ENCODE measurements around the gene FSD1. TPM values are rescaled to one million over a fixed set of nuclear protein-coding genes. Genes with fewer than 3 reads are reported as not detected.

The FSD1 gene
- total RNA-seq, 2 experiments from 2014 or later, result 26.7 to 27.7 TPM

- ChIA-PET POLR2A (no interaction called here), CTCF (no interaction called here)
- Mint-ChIP-seq H3K36me3 (ENCODE audit: low read depth) (peaks cover 1% of the 10 kb centered on the region), H3K4me3 (no peak overlapping the region), H3K27me3 (ENCODE audit: low read depth) (peaks cover 2% of the 10 kb centered on the region), H3K27ac (no peak overlapping the region), H3K4me1 (ENCODE audit: low read depth) (no peaks in the 10 kb centered on the region), H3K9me3 (ENCODE audit: insufficient read depth) (no peaks in the 10 kb centered on the region)
- DNase-seq (no peak), ATAC-seq (no peak)
Observed at GRCh38 chr19:4288091-4288777, 16.2 kb upstream of the FSD1 start.

- no peak overlapping the region for H3K27ac Mint-ChIP-seq
- no peaks in the 10 kb centered on the region for H3K4me1 Mint-ChIP-seq (ENCODE audit: low read depth)
- H3K4me3 Mint-ChIP-seq, result no peak overlapping the region
- H3K27me3 Mint-ChIP-seq (ENCODE audit: low read depth), result peaks cover under 1% of the 10 kb centered on the region
- no peaks in the 10 kb centered on the region for H3K9me3 Mint-ChIP-seq (ENCODE audit: insufficient read depth)
- no peak for DNase-seq
- peaks cover 1% of the 10 kb centered on the region for H3K36me3 Mint-ChIP-seq (ENCODE audit: low read depth)
- ChIA-PET CTCF (no interaction called here), POLR2A (no interaction called here)
- no peak for ATAC-seq
Observed at GRCh38 chr19:4291184-4291732, 13.1 kb upstream of the FSD1 start.

- H3K36me3 Mint-ChIP-seq (ENCODE audit: low read depth), result peaks cover 3% of the 10 kb centered on the region
- ChIA-PET CTCF (no interaction called here), POLR2A (no interaction called here)
- H3K4me3 Mint-ChIP-seq, result no peak overlapping the region
- ATAC-seq, result no peak
- no peak for DNase-seq
- H3K9me3 Mint-ChIP-seq (ENCODE audit: insufficient read depth), result no peaks in the 10 kb centered on the region
- no peaks in the 10 kb centered on the region for H3K4me1 Mint-ChIP-seq (ENCODE audit: low read depth)
- H3K27ac Mint-ChIP-seq, result no peak overlapping the region
- H3K27me3 Mint-ChIP-seq (ENCODE audit: low read depth), result no peaks in the 10 kb centered on the region
Observed at GRCh38 chr19:4292515-4292914, 11.9 kb upstream of the FSD1 start.

- H3K4me3 Mint-ChIP-seq, result no peak overlapping the region
- H3K36me3 Mint-ChIP-seq (ENCODE audit: low read depth), result peaks cover 3% of the 10 kb centered on the region
- DNase-seq (no peak), ATAC-seq (no peak)
- H3K27me3 Mint-ChIP-seq (ENCODE audit: low read depth), result no peaks in the 10 kb centered on the region
- no peaks in the 10 kb centered on the region for H3K9me3 Mint-ChIP-seq (ENCODE audit: insufficient read depth)
- H3K27ac Mint-ChIP-seq, result no peak overlapping the region
- POLR2A ChIA-PET, result interaction anchor here (1.2 kb wide), 1 partner anchor 47 kb away, joined by 3 read pairs; the partner anchor contains the start of gene YJU2
- CTCF ChIA-PET, result no interaction called here
- H3K4me1 Mint-ChIP-seq (ENCODE audit: low read depth), result peaks cover 14% of the 10 kb centered on the region
Observed at GRCh38 chr19:4294389-4294788, 10.0 kb upstream of the FSD1 start.

- Mint-ChIP-seq H3K27me3 (ENCODE audit: low read depth) (no peaks in the 10 kb centered on the region), H3K9me3 (ENCODE audit: insufficient read depth) (no peaks in the 10 kb centered on the region), H3K4me1 (ENCODE audit: low read depth) (peaks cover 21% of the 10 kb centered on the region), H3K36me3 (ENCODE audit: low read depth) (peaks cover 1% of the 10 kb centered on the region), H3K27ac (no peak overlapping the region), H3K4me3 (no peak overlapping the region)
- ATAC-seq (no peak), DNase-seq (no peak)
- ChIA-PET CTCF (interaction anchor here (2.0 kb wide), 1 partner anchor 29 kb away, joined by 9 read pairs; no protein-coding TSS in a partner anchor), POLR2A (interaction anchor here (0.6 kb wide), 1 partner anchor 49 kb away, joined by 3 read pairs; the partner anchor contains the start of gene YJU2)
Observed at GRCh38 chr19:4295972-4296771, 8.2 kb upstream of the FSD1 start.

- POLR2A ChIA-PET, result no interaction called here
- no peaks in the 10 kb centered on the region for H3K27me3 Mint-ChIP-seq (ENCODE audit: low read depth)
- CTCF ChIA-PET, result interaction anchor here (1.2 to 1.9 kb wide), 4 partner anchors 31 to 55 kb away, joined by 4 to 10 read pairs (median 4); partner anchors contain the start of gene STAP2
- no peak overlapping the region for H3K4me3 Mint-ChIP-seq
- H3K9me3 Mint-ChIP-seq (ENCODE audit: insufficient read depth), result no peaks in the 10 kb centered on the region
- H3K4me1 Mint-ChIP-seq (ENCODE audit: low read depth), result peaks cover 37% of the 10 kb centered on the region
- ATAC-seq (peak; percentile 50), DNase-seq (peak; percentile 42)
- H3K36me3 Mint-ChIP-seq (ENCODE audit: low read depth), result peaks cover 1% of the 10 kb centered on the region
- peak overlapping the region; percentile 75 for H3K27ac Mint-ChIP-seq
Observed at GRCh38 chr19:4297901-4298809, 6.2 kb upstream of the FSD1 start.

- H3K4me1 Mint-ChIP-seq (ENCODE audit: low read depth), result peaks cover 42% of the 10 kb centered on the region
- DNase-seq (no peak), ATAC-seq (no peak)
- peak overlapping the region; percentile 75 for H3K27ac Mint-ChIP-seq
- no peaks in the 10 kb centered on the region for H3K27me3 Mint-ChIP-seq (ENCODE audit: low read depth)
- H3K36me3 Mint-ChIP-seq (ENCODE audit: low read depth), result peaks cover 1% of the 10 kb centered on the region
- no peak overlapping the region for H3K4me3 Mint-ChIP-seq
- ChIA-PET POLR2A (no interaction called here), CTCF (interaction anchor here (1.2 to 1.9 kb wide), 4 partner anchors 32 to 54 kb away, joined by 4 to 10 read pairs (median 4); partner anchors contain the start of gene STAP2)
- H3K9me3 Mint-ChIP-seq (ENCODE audit: insufficient read depth), result no peaks in the 10 kb centered on the region
Observed at GRCh38 chr19:4298810-4299550, 5.4 kb upstream of the FSD1 start.

GRCh38 chr19:4300589-4300988, 3.8 kb upstream of the FSD1 start:
- ChIA-PET CTCF (no interaction called here), POLR2A (no interaction called here)
- peak overlapping the region; percentile 54 for H3K27ac Mint-ChIP-seq
- H3K36me3 Mint-ChIP-seq (ENCODE audit: low read depth), result peaks cover 1% of the 10 kb centered on the region
- no peaks in the 10 kb centered on the region for H3K9me3 Mint-ChIP-seq (ENCODE audit: insufficient read depth)
- DNase-seq (no peak), ATAC-seq (no peak)
- H3K4me3 Mint-ChIP-seq, result peak overlapping the region; percentile 32
- H3K4me1 Mint-ChIP-seq (ENCODE audit: low read depth), result peaks cover 50% of the 10 kb centered on the region
- H3K27me3 Mint-ChIP-seq (ENCODE audit: low read depth), result no peaks in the 10 kb centered on the region

- ChIA-PET POLR2A (interaction anchor here (0.6 to 1.7 kb wide), 4 partner anchors 41 to 105 kb away, joined by 3 to 4 read pairs (median 4); partner anchors contain the start of gene YJU2), CTCF (interaction anchor here (0.9 to 1.7 kb wide), 4 partner anchors 35 to 99 kb away, joined by 3 to 7 read pairs (median 4); partner anchors contain the start of genes MPND and SH3GL1)
- H3K36me3 Mint-ChIP-seq (ENCODE audit: low read depth), result peaks cover 1% of the 10 kb centered on the region
- H3K4me1 Mint-ChIP-seq (ENCODE audit: low read depth), result peaks cover 52% of the 10 kb centered on the region
- DNase-seq (peak; percentile 31), ATAC-seq (peak; percentile 35)
- H3K27me3 Mint-ChIP-seq (ENCODE audit: low read depth), result no peaks in the 10 kb centered on the region
- H3K9me3 Mint-ChIP-seq (ENCODE audit: insufficient read depth), result no peaks in the 10 kb centered on the region
- H3K27ac Mint-ChIP-seq, result peak overlapping the region; percentile 82
- peak overlapping the region; percentile 84 for H3K4me3 Mint-ChIP-seq
Observed at GRCh38 chr19:4301590-4302242, 2.7 kb upstream of the FSD1 start.

- no peaks in the 10 kb centered on the region for H3K9me3 Mint-ChIP-seq (ENCODE audit: insufficient read depth)
- POLR2A ChIA-PET, result interaction anchor here (0.7 to 1.7 kb wide), 3 partner anchors 40 to 70 kb away, joined by 3 to 4 read pairs (median 4); partner anchors contain the start of gene YJU2
- H3K27me3 Mint-ChIP-seq (ENCODE audit: low read depth), result no peaks in the 10 kb centered on the region
- CTCF ChIA-PET, result interaction anchor here (1.3 to 1.7 kb wide), 3 partner anchors 35 to 69 kb away, joined by 3 to 7 read pairs (median 6); partner anchors contain the start of gene MPND
- peak within 1 kb of the TSS; percentile 84 for H3K4me3 Mint-ChIP-seq
- peaks cover 53% of the 10 kb centered on the region for H3K4me1 Mint-ChIP-seq (ENCODE audit: low read depth)
- H3K27ac Mint-ChIP-seq, result peak within 1 kb of the TSS; percentile 82
- peaks cover 3% of the 10 kb centered on the region for H3K36me3 Mint-ChIP-seq (ENCODE audit: low read depth)
- ATAC-seq (peak; percentile 6), DNase-seq (peak; percentile 51)
Observed at GRCh38 chr19:4302243-4302640, 2.2 kb upstream of the FSD1 start, which contains the start of gene TMIGD2. Gene TMIGD2, minus strand, starts transcription at chr19:4302389. Its CDS starts 4 bp downstream, at chr19:4302385.

Data from activated CD8-positive, alpha-beta T cell treated with anti-CD3 and anti-CD28 coated beads, Interleukin-2, amount 10 ng/mL, durations not matched to agents 7 days and 5 days (primary cell).